Testis (tissue), 2 donors: ENCODE data around the gene TBX21.

Experiments
- POLR2A ChIP-seq: fragments of 450-650 bp; IDR thresholded peaks from one replicate; pipeline ENCODE4 v1.6.1; 2017; ENCODE audit warnings: antibody characterized with exemption, mild to moderate bottlenecking, moderate library complexity
- TF ChIP-seq, protein P1 (sequence below), 3 experiments: fragments of 450-650 bp in 2 of 3; fragments of 200-600 bp in 1 of 3; sonication (generic) in 1 of 3; IDR thresholded peaks; one replicate each; pipeline ENCODE4 v1.5.1; 2016 to 2019; ENCODE audit warnings: antibody characterized with exemption in 3 of 3, mild to moderate bottlenecking in 2 of 3, moderate library complexity in 1 of 3

DNA sequence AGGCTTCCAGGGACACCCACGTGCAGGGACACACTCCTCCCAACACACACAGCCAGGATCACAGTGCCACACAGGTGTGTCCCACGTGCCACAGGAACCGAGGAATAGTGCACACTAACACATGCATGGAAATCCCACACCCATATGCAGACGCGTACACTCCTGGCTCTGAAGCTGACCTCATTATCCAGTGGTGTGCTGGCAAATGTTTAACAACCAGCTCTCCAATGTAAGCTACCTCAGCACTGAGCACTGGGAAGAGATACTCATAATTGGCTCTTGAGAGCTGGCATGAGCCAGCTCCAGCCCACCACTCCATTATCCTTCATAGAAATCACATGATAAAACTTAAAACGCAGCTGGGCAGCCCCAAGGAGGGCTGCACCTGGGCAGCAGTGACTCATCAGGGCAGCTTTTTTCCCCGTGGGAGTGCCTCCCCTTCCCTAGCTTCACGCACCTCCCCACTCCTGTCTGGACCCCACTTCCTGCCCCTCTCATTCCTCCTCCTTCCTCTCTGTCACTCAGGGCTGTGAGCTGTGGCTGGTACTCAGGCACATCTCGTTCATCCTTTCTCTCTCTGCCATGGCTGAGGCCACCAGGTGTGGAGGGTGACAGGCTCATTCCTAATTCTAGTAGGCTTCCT lies 14.9 kb upstream of the TBX21 start:
- TF ChIP-seq, protein P1, sequence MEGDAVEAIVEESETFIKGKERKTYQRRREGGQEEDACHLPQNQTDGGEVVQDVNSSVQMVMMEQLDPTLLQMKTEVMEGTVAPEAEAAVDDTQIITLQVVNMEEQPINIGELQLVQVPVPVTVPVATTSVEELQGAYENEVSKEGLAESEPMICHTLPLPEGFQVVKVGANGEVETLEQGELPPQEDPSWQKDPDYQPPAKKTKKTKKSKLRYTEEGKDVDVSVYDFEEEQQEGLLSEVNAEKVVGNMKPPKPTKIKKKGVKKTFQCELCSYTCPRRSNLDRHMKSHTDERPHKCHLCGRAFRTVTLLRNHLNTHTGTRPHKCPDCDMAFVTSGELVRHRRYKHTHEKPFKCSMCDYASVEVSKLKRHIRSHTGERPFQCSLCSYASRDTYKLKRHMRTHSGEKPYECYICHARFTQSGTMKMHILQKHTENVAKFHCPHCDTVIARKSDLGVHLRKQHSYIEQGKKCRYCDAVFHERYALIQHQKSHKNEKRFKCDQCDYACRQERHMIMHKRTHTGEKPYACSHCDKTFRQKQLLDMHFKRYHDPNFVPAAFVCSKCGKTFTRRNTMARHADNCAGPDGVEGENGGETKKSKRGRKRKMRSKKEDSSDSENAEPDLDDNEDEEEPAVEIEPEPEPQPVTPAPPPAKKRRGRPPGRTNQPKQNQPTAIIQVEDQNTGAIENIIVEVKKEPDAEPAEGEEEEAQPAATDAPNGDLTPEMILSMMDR (IDR thresholded peaks at IDR 0.05), result no peak
- TF ChIP-seq POLR2A, result no peak
